HEK293 (cell line): ENCODE data around the gene CLDN7.

Experiments used
- GLIS1 ChIP-seq: fragments of 450-650 bp; formaldehyde crosslinking; IDR thresholded peaks from 2 replicates; pipeline ENCODE4 v1.5.1; 2016; ENCODE audit warnings: missing biosample characterization, missing genetic modification characterization
- REPIN1 ChIP-seq: fragments of 450-650 bp; formaldehyde crosslinking; IDR thresholded peaks from 2 replicates; pipeline ENCODE4 v1.5.1; 2017; ENCODE audit warnings: missing biosample characterization, missing genetic modification characterization, low read depth
- SETDB1 ChIP-seq: IDR thresholded peaks from one replicate; pipeline ENCODE4 v1.6.1; 2017; ENCODE audit warnings: mild to moderate bottlenecking, low read length, moderate library complexity, mixed read lengths; ENCODE audit not compliant: insufficient read length
- SP3 ChIP-seq: fragments of 450-650 bp; formaldehyde crosslinking; IDR thresholded peaks from 2 replicates; pipeline ENCODE4 v1.5.1; 2016; ENCODE audit warnings: missing biosample characterization, missing genetic modification characterization
- TRIM28 ChIP-seq: IDR thresholded peaks from 2 replicates; pipeline ENCODE4 v1.6.1; 2011; ENCODE audit warnings: low read length, control low read depth, borderline replicate concordance
- ZNF19 ChIP-seq: fragments of 450-650 bp; formaldehyde crosslinking; IDR thresholded peaks from 2 replicates; pipeline ENCODE4; 2016; ENCODE audit warnings: missing biosample characterization, missing genetic modification characterization, low read depth
- ZNF214 ChIP-seq: fragments of 450-650 bp; formaldehyde crosslinking; IDR thresholded peaks from 2 replicates; pipeline ENCODE4 v1.5.1; 2017; ENCODE audit warnings: missing biosample characterization, mild to moderate bottlenecking, missing genetic modification characterization, borderline replicate concordance
- ZNF23 ChIP-seq: fragments of 450-650 bp; formaldehyde crosslinking; IDR thresholded peaks from 2 replicates; pipeline ENCODE4 v1.5.1; 2016; ENCODE audit warnings: missing biosample characterization, missing genetic modification characterization, borderline replicate concordance
- ZNF394 ChIP-seq: fragments of 450-650 bp; formaldehyde crosslinking; IDR thresholded peaks from 2 replicates; pipeline ENCODE4 v1.5.1; 2016; ENCODE audit warnings: missing biosample characterization, missing genetic modification characterization, mild to moderate bottlenecking, moderate library complexity, borderline replicate concordance
- ZNF404 ChIP-seq: fragments of 450-650 bp; formaldehyde crosslinking; IDR thresholded peaks from 2 replicates; pipeline ENCODE4 v1.5.1; 2017; ENCODE audit warnings: missing biosample characterization, missing genetic modification characterization
- ZNF423 ChIP-seq: fragments of 450-650 bp; formaldehyde crosslinking; IDR thresholded peaks from 2 replicates; pipeline ENCODE4 v1.5.1; 2016; ENCODE audit warnings: missing biosample characterization, missing genetic modification characterization
- ZNF426 ChIP-seq: fragments of 450-650 bp; formaldehyde crosslinking; IDR thresholded peaks from 2 replicates; pipeline ENCODE4 v1.5.1; 2017; ENCODE audit warnings: missing biosample characterization, missing genetic modification characterization, mild to moderate bottlenecking, inconsistent platforms, moderate library complexity
- ZNF510 ChIP-seq: fragments of 450-650 bp; formaldehyde crosslinking; IDR thresholded peaks from 2 replicates; pipeline ENCODE4 v1.5.1; 2018; ENCODE audit warnings: mild to moderate bottlenecking, missing genetic modification characterization, missing biosample characterization; ENCODE audit not compliant: insufficient replicate concordance
- ZNF530 ChIP-seq: fragments of 450-650 bp; formaldehyde crosslinking; IDR thresholded peaks from 2 replicates; pipeline ENCODE4 v1.5.1; 2016; ENCODE audit warnings: low read depth, missing biosample characterization, missing genetic modification characterization
- ZNF555 ChIP-seq: fragments of 450-650 bp; formaldehyde crosslinking; conservative IDR thresholded peaks from 2 replicates; pipeline ENCODE4 v1.5.1; 2017; ENCODE audit warnings: missing biosample characterization, mild to moderate bottlenecking, missing genetic modification characterization, inconsistent platforms
- ZNF558 ChIP-seq: fragments of 450-650 bp; formaldehyde crosslinking; IDR thresholded peaks from 2 replicates; pipeline ENCODE4 v1.5.1; 2016; ENCODE audit warnings: missing biosample characterization, missing genetic modification characterization
- ZNF571 ChIP-seq: fragments of 450-650 bp; formaldehyde crosslinking; IDR thresholded peaks from 2 replicates; pipeline ENCODE4 v1.5.0; 2017; ENCODE audit warnings: missing biosample characterization, missing genetic modification characterization
- ZNF585B ChIP-seq: fragments of 450-650 bp; formaldehyde crosslinking; IDR thresholded peaks from 2 replicates; pipeline ENCODE4 v1.5.1; 2016; ENCODE audit warnings: missing biosample characterization, missing genetic modification characterization
- ZNF626 ChIP-seq: fragments of 450-650 bp; sonication (Bioruptor Pico); formaldehyde crosslinking; IDR thresholded peaks from 2 replicates; pipeline ENCODE4 v1.5.1; 2018; ENCODE audit warnings: missing biosample characterization, missing genetic modification characterization, inconsistent platforms
- ZNF677 ChIP-seq: fragments of 450-650 bp; IDR thresholded peaks from 2 replicates; pipeline ENCODE4 v1.5.0; 2018; ENCODE audit warnings: missing biosample characterization, mild to moderate bottlenecking, missing genetic modification characterization, moderate library complexity
- ZSCAN30 ChIP-seq: fragments of 450-650 bp; IDR thresholded peaks from 2 replicates; pipeline ENCODE4 v1.5.1; 2018; ENCODE audit warnings: missing biosample characterization, mild to moderate bottlenecking, missing genetic modification characterization, moderate library complexity
- TF ChIP-seq, protein P1 (sequence below): fragments of 450-650 bp; formaldehyde crosslinking; IDR thresholded peaks from 2 replicates; pipeline ENCODE4 v1.5.1; 2016; ENCODE audit warnings: missing biosample characterization, missing genetic modification characterization
- TF ChIP-seq, protein P2 (sequence below): fragments of 450-650 bp; formaldehyde crosslinking; IDR thresholded peaks from 2 replicates; pipeline ENCODE4 v1.5.1; 2016; ENCODE audit warnings: missing biosample characterization, missing genetic modification characterization
- TF ChIP-seq, protein P3 (sequence below): fragments of 450-650 bp; formaldehyde crosslinking; IDR thresholded peaks from 2 replicates; pipeline ENCODE4 v1.5.0; 2017; ENCODE audit warnings: missing biosample characterization, missing genetic modification characterization, borderline replicate concordance
- TF ChIP-seq, protein P4 (sequence below): fragments of 450-650 bp; formaldehyde crosslinking; IDR thresholded peaks from 2 replicates; pipeline ENCODE4 v1.5.1; 2016; ENCODE audit warnings: missing biosample characterization, missing genetic modification characterization
- TF ChIP-seq, protein P5 (sequence below): fragments of 450-650 bp; formaldehyde crosslinking; IDR thresholded peaks from 2 replicates; pipeline ENCODE4 v1.5.1; 2016; ENCODE audit warnings: missing biosample characterization, missing genetic modification characterization

CLDN7 gene

DNA sequence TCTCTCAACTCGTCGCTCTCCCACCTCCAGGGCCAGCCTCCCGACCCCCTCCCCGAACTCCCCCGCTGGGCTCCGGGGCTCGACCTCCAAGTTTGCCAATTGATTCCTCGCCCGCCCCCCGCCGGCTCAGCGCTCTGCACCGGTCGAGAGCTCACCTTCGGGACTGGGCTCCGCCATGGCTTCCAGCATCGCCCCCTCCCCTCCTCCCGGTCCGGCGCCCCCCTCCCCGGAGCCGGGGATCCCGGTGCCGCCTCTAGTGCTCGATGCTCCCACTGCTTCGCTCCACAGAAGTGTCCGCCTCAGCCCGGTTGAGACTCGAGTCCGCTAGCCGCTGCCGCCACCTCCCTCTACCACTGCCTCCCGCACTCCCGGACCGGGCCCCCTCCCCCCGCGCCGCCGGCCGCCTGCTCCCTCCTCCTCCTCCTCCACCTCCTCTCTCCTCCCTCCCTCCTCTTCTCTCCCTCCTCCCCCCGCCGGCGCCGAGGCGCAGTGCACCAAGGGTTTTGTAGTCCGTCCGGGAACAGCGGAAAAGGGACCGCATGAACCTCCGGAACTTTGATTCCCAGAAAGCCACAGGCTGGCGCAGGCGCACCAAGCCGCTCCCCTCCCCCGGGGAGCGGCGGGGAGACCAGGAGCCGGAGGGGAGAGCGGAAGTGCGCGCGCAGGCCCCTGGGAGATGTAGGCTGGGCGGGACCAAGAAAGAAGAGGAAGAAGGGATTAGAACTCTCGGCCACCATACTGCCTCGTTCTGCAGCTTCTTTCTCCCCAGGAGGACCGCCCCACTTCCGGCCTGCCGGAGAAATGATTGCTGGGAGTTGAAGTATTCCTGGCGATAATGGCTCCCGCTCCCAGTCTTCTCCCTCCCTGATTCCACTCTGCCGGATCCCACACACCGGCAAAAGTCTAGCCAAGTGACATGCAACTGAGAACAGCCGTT lies 22.9 kb downstream of the CLDN7 start, which contains the start of gene PHF23 (continued):
- TF ChIP-seq ZNF19 (tag by site-specific recombination): no peak
- TF ChIP-seq ZNF214 (tag by site-specific recombination): no peak
- peak; percentile 80 for TF ChIP-seq GLIS1
- TF ChIP-seq ZNF510: no peak
- TF ChIP-seq ZNF558 (tag by site-specific recombination): no peak
- TF ChIP-seq SETDB1: no peak
- TF ChIP-seq, protein P1, sequence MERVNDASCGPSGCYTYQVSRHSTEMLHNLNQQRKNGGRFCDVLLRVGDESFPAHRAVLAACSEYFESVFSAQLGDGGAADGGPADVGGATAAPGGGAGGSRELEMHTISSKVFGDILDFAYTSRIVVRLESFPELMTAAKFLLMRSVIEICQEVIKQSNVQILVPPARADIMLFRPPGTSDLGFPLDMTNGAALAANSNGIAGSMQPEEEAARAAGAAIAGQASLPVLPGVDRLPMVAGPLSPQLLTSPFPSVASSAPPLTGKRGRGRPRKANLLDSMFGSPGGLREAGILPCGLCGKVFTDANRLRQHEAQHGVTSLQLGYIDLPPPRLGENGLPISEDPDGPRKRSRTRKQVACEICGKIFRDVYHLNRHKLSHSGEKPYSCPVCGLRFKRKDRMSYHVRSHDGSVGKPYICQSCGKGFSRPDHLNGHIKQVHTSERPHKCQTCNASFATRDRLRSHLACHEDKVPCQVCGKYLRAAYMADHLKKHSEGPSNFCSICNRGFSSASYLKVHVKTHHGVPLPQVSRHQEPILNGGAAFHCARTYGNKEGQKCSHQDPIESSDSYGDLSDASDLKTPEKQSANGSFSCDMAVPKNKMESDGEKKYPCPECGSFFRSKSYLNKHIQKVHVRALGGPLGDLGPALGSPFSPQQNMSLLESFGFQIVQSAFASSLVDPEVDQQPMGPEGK (tag by site-specific recombination): peak; percentile 99
- TF ChIP-seq ZNF571 (tag by site-specific recombination): no peak
- peak; percentile 65; the same call in 1 of the 2 replicates for TF ChIP-seq ZNF394 (tag by site-specific recombination)
- TF ChIP-seq SP3 (tag by site-specific recombination): peak; percentile 98
- no peak for TF ChIP-seq TRIM28
- TF ChIP-seq, protein P2, sequence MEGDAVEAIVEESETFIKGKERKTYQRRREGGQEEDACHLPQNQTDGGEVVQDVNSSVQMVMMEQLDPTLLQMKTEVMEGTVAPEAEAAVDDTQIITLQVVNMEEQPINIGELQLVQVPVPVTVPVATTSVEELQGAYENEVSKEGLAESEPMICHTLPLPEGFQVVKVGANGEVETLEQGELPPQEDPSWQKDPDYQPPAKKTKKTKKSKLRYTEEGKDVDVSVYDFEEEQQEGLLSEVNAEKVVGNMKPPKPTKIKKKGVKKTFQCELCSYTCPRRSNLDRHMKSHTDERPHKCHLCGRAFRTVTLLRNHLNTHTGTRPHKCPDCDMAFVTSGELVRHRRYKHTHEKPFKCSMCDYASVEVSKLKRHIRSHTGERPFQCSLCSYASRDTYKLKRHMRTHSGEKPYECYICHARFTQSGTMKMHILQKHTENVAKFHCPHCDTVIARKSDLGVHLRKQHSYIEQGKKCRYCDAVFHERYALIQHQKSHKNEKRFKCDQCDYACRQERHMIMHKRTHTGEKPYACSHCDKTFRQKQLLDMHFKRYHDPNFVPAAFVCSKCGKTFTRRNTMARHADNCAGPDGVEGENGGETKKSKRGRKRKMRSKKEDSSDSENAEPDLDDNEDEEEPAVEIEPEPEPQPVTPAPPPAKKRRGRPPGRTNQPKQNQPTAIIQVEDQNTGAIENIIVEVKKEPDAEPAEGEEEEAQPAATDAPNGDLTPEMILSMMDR (tag by site-specific recombination): peak; percentile 30; the same call in 1 of the 2 replicates
- TF ChIP-seq ZNF585B (tag by site-specific recombination): no peak
- TF ChIP-seq ZNF626 (tag by site-specific recombination): no peak
- TF ChIP-seq ZNF677 (tag by site-specific recombination): no peak
- TF ChIP-seq ZNF23 (tag by site-specific recombination): no peak
- TF ChIP-seq REPIN1 (tag by site-specific recombination): no peak
- TF ChIP-seq ZNF530: no peak
- peak; percentile 5; the same call in 1 of the 2 replicates for TF ChIP-seq ZSCAN30 (tag by site-specific recombination)
- peak; percentile 50; the same call in 1 of the 2 replicates for TF ChIP-seq ZNF423 (tag by site-specific recombination)
- TF ChIP-seq, protein P3, sequence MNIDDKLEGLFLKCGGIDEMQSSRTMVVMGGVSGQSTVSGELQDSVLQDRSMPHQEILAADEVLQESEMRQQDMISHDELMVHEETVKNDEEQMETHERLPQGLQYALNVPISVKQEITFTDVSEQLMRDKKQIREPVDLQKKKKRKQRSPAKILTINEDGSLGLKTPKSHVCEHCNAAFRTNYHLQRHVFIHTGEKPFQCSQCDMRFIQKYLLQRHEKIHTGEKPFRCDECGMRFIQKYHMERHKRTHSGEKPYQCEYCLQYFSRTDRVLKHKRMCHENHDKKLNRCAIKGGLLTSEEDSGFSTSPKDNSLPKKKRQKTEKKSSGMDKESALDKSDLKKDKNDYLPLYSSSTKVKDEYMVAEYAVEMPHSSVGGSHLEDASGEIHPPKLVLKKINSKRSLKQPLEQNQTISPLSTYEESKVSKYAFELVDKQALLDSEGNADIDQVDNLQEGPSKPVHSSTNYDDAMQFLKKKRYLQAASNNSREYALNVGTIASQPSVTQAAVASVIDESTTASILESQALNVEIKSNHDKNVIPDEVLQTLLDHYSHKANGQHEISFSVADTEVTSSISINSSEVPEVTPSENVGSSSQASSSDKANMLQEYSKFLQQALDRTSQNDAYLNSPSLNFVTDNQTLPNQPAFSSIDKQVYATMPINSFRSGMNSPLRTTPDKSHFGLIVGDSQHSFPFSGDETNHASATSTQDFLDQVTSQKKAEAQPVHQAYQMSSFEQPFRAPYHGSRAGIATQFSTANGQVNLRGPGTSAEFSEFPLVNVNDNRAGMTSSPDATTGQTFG (tag by site-specific recombination): no peak
- no peak for TF ChIP-seq ZNF404 (tag by site-specific recombination)
- TF ChIP-seq ZNF426: no peak
- no peak for TF ChIP-seq ZNF555 (tag by site-specific recombination)
- TF ChIP-seq, protein P4, sequence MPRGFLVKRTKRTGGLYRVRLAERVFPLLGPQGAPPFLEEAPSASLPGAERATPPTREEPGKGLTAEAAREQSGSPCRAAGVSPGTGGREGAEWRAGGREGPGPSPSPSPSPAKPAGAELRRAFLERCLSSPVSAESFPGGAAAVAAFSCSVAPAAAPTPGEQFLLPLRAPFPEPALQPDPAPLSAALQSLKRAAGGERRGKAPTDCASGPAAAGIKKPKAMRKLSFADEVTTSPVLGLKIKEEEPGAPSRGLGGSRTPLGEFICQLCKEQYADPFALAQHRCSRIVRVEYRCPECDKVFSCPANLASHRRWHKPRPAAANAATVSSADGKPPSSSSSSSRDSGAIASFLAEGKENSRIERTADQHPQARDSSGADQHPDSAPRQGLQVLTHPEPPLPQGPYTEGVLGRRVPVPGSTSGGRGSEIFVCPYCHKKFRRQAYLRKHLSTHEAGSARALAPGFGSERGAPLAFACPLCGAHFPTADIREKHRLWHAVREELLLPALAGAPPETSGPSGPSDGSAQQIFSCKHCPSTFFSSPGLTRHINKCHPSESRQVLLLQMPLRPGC (tag by site-specific recombination): no peak; the same call in 1 of the 2 replicates
- TF ChIP-seq, protein P5, sequence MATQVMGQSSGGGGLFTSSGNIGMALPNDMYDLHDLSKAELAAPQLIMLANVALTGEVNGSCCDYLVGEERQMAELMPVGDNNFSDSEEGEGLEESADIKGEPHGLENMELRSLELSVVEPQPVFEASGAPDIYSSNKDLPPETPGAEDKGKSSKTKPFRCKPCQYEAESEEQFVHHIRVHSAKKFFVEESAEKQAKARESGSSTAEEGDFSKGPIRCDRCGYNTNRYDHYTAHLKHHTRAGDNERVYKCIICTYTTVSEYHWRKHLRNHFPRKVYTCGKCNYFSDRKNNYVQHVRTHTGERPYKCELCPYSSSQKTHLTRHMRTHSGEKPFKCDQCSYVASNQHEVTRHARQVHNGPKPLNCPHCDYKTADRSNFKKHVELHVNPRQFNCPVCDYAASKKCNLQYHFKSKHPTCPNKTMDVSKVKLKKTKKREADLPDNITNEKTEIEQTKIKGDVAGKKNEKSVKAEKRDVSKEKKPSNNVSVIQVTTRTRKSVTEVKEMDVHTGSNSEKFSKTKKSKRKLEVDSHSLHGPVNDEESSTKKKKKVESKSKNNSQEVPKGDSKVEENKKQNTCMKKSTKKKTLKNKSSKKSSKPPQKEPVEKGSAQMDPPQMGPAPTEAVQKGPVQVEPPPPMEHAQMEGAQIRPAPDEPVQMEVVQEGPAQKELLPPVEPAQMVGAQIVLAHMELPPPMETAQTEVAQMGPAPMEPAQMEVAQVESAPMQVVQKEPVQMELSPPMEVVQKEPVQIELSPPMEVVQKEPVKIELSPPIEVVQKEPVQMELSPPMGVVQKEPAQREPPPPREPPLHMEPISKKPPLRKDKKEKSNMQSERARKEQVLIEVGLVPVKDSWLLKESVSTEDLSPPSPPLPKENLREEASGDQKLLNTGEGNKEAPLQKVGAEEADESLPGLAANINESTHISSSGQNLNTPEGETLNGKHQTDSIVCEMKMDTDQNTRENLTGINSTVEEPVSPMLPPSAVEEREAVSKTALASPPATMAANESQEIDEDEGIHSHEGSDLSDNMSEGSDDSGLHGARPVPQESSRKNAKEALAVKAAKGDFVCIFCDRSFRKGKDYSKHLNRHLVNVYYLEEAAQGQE (tag by site-specific recombination): no peak
